HEK293 (cell line): Measurements from ENCODE around the gene LSM2.

Experiments
- CTCF ChIA-PET: fragments of 350-600 bp; formaldehyde crosslinking; extraction: SDS; loops from one replicate; lab custom pipeline; 2021; ENCODE audit warnings: antibody characterized with exemption; lab: Yijun Ruan, JAX
- POLR2A ChIA-PET: fragments of 300-600 bp; formaldehyde crosslinking; extraction: SDS; loops from one replicate; lab custom pipeline; 2020; ENCODE audit warnings: antibody characterized with exemption, inconsistent platforms; lab: Yijun Ruan, JAX
- H3K27ac ChIP-seq: fragments of 200-500 bp; sonication (Bioruptor generic); 2 replicates; pipeline ENCODE4 v1.5.1; 2014; ENCODE audit warnings: low read depth, low read length, control low read depth, inconsistent platforms; ENCODE audit errors: extremely low read depth
- H3K36me3 ChIP-seq, 2 experiments: fragments of 200-500 bp in 1 of 2; sonication (Bioruptor generic) in 1 of 2; 1 replicate in 1 of 2; 2 replicates in 1 of 2; pipeline ENCODE4 v1.5.1; 2014 to 2017; ENCODE audit warnings: inconsistent platforms in 2 of 2, low read length in 2 of 2; ENCODE audit not compliant: control insufficient read depth in 2 of 2, insufficient read depth in 1 of 2
- H3K4me1 ChIP-seq: fragments of 200-500 bp; sonication (Bioruptor generic); 2 replicates; pipeline ENCODE4 v1.5.1; 2014; ENCODE audit warnings: mild to moderate bottlenecking, low read length, inconsistent platforms; ENCODE audit not compliant: control insufficient read depth, insufficient read depth
- H3K4me3 ChIP-seq: 2 replicates; pipeline ENCODE4 v1.5.1; 2011; ENCODE audit warnings: low read depth, mild to moderate bottlenecking, control low read depth, low read length, moderate library complexity
- H3K9me3 ChIP-seq: fragments of 200-500 bp; sonication (Bioruptor generic); 2 replicates; pipeline ENCODE4 v1.5.1; 2014; ENCODE audit warnings: low read depth, low read length, inconsistent platforms; ENCODE audit not compliant: control insufficient read depth, insufficient read depth
- OSR2 ChIP-seq: fragments of 450-650 bp; formaldehyde crosslinking; IDR thresholded peaks from 2 replicates; pipeline ENCODE4 v1.5.1; 2016; ENCODE audit warnings: missing biosample characterization, missing genetic modification characterization
- SETDB1 ChIP-seq: IDR thresholded peaks from one replicate; pipeline ENCODE4 v1.6.1; 2017; ENCODE audit warnings: mild to moderate bottlenecking, low read length, moderate library complexity, mixed read lengths; ENCODE audit not compliant: insufficient read length
- WT1 ChIP-seq: fragments of 450-650 bp; formaldehyde crosslinking; IDR thresholded peaks from 2 replicates; pipeline ENCODE4 v1.5.1; 2016; ENCODE audit warnings: missing biosample characterization, missing genetic modification characterization
- ZFP69B ChIP-seq: fragments of 450-650 bp; formaldehyde crosslinking; IDR thresholded peaks from 2 replicates; pipeline ENCODE4 v1.5.1; 2016; ENCODE audit warnings: missing biosample characterization, missing genetic modification characterization
- ZNF132 ChIP-seq: fragments of 450-650 bp; formaldehyde crosslinking; IDR thresholded peaks from 2 replicates; pipeline ENCODE4 v1.5.1; 2017; ENCODE audit warnings: missing biosample characterization, missing genetic modification characterization, borderline replicate concordance
- ZNF184 ChIP-seq: fragments of 450-650 bp; IDR thresholded peaks from 2 replicates; pipeline ENCODE4 v1.5.1; 2018; ENCODE audit warnings: missing biosample characterization, mild to moderate bottlenecking, missing genetic modification characterization
- ZNF19 ChIP-seq: fragments of 450-650 bp; formaldehyde crosslinking; IDR thresholded peaks from 2 replicates; pipeline ENCODE4; 2016; ENCODE audit warnings: missing biosample characterization, missing genetic modification characterization, low read depth
- ZNF23 ChIP-seq: fragments of 450-650 bp; formaldehyde crosslinking; IDR thresholded peaks from 2 replicates; pipeline ENCODE4 v1.5.1; 2016; ENCODE audit warnings: missing biosample characterization, missing genetic modification characterization, borderline replicate concordance
- ZNF529 ChIP-seq: fragments of 450-650 bp; formaldehyde crosslinking; IDR thresholded peaks from 2 replicates; pipeline ENCODE4 v1.5.1; 2017; ENCODE audit warnings: missing genetic modification characterization, missing biosample characterization; ENCODE audit not compliant: insufficient replicate concordance
- ZNF555 ChIP-seq: fragments of 450-650 bp; formaldehyde crosslinking; conservative IDR thresholded peaks from 2 replicates; pipeline ENCODE4 v1.5.1; 2017; ENCODE audit warnings: missing biosample characterization, mild to moderate bottlenecking, missing genetic modification characterization, inconsistent platforms
- ZNF585B ChIP-seq: fragments of 450-650 bp; formaldehyde crosslinking; IDR thresholded peaks from 2 replicates; pipeline ENCODE4 v1.5.1; 2016; ENCODE audit warnings: missing biosample characterization, missing genetic modification characterization
- ZNF623 ChIP-seq: fragments of 450-650 bp; formaldehyde crosslinking; IDR thresholded peaks from 2 replicates; pipeline ENCODE4 v1.5.1; 2016; ENCODE audit warnings: missing biosample characterization, missing genetic modification characterization
- ZNF658 ChIP-seq: fragments of 450-650 bp; formaldehyde crosslinking; IDR thresholded peaks from 2 replicates; pipeline ENCODE4; 2016; ENCODE audit warnings: missing biosample characterization, missing genetic modification characterization
- ZNF792 ChIP-seq: fragments of 450-650 bp; formaldehyde crosslinking; IDR thresholded peaks from 2 replicates; pipeline ENCODE4 v1.5.1; 2016; ENCODE audit warnings: missing biosample characterization, missing genetic modification characterization
- TF ChIP-seq, protein P1 (sequence below): fragments of 450-650 bp; formaldehyde crosslinking; IDR thresholded peaks from 2 replicates; pipeline ENCODE4 v1.5.1; 2016; ENCODE audit warnings: missing biosample characterization, missing genetic modification characterization
- TF ChIP-seq, protein P2 (sequence below): fragments of 450-650 bp; formaldehyde crosslinking; IDR thresholded peaks from 2 replicates; pipeline ENCODE4 v1.5.1; 2016; ENCODE audit warnings: missing biosample characterization, missing genetic modification characterization
- TF ChIP-seq, protein P3 (sequence below): fragments of 450-650 bp; formaldehyde crosslinking; IDR thresholded peaks from 2 replicates; pipeline ENCODE4 v1.5.1; 2016; ENCODE audit warnings: missing biosample characterization, missing genetic modification characterization, low read depth
- TF ChIP-seq, protein P4 (sequence below): fragments of 450-650 bp; formaldehyde crosslinking; IDR thresholded peaks from 2 replicates; pipeline ENCODE4 v1.5.1; 2016; ENCODE audit warnings: missing biosample characterization, missing genetic modification characterization

Gene LSM2

DNA sequence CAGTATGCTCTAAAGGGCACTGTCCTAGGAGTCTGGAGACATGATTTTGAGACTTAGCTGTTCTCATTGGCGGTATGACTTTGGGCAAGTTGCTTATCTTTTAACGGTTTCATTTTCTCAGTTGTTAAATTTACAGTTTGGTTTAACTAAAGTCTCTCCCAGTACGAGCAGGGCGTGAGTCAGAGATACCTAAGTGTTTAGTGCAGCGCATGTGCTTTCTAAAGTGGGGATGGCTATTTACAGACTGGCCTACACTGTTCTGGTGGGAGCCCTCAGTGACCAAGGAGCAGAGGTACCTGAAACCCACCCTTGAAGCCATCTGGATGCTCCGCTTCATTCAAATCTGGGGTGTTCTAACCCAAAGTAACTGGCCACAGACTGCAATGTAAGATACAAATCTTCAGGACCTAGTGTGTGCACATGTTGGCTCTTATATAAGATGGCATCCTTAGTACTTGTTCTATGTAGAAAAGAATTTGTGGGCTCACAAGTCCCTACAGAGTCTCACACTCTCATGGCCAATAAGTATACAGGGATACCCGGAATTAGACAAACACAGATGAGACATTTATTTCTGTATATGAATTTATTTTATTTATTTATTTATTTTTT is 56.2 kb downstream of the LSM2 start:
- H3K4me3 ChIP-seq: no peak overlapping the region
- peaks cover 3 to 31% of the 10 kb centered on the region in 2 experiments; a peak in 2 of 3 replicates for H3K36me3 ChIP-seq
- TF ChIP-seq, protein P1, sequence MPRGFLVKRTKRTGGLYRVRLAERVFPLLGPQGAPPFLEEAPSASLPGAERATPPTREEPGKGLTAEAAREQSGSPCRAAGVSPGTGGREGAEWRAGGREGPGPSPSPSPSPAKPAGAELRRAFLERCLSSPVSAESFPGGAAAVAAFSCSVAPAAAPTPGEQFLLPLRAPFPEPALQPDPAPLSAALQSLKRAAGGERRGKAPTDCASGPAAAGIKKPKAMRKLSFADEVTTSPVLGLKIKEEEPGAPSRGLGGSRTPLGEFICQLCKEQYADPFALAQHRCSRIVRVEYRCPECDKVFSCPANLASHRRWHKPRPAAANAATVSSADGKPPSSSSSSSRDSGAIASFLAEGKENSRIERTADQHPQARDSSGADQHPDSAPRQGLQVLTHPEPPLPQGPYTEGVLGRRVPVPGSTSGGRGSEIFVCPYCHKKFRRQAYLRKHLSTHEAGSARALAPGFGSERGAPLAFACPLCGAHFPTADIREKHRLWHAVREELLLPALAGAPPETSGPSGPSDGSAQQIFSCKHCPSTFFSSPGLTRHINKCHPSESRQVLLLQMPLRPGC: no peak
- TF ChIP-seq ZNF529: no peak
- no peak for TF ChIP-seq ZNF623 (tag by site-specific recombination)
- TF ChIP-seq ZNF184 (tag by site-specific recombination): no peak
- TF ChIP-seq ZNF658 (tag by site-specific recombination): no peak
- TF ChIP-seq, protein P2, sequence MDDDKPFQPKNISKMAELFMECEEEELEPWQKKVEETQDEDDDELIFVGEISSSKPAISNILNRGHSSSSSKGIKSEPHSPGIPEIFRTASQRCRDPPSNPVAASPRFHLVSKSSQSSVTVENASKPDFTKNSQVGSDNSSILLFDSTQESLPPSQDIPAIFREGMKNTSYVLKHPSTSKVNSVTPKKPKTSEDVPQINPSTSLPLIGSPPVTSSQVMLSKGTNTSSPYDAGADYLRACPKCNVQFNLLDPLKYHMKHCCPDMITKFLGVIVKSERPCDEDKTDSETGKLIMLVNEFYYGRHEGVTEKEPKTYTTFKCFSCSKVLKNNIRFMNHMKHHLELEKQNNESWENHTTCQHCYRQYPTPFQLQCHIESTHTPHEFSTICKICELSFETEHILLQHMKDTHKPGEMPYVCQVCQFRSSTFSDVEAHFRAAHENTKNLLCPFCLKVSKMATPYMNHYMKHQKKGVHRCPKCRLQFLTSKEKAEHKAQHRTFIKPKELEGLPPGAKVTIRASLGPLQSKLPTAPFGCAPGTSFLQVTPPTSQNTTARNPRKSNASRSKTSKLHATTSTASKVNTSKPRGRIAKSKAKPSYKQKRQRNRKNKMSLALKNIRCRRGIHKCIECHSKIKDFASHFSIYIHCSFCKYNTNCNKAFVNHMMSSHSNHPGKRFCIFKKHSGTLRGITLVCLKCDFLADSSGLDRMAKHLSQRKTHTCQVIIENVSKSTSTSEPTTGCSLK (tag by site-specific recombination): no peak
- TF ChIP-seq ZNF585B (tag by site-specific recombination): no peak
- no peak for TF ChIP-seq OSR2 (tag by site-specific recombination)
- TF ChIP-seq ZNF23 (tag by site-specific recombination): no peak
- TF ChIP-seq ZNF555 (tag by site-specific recombination): no peak
- no peak for TF ChIP-seq ZNF19 (tag by site-specific recombination)
- no peak for TF ChIP-seq ZNF792 (tag by site-specific recombination)
- no peak for TF ChIP-seq WT1 (tag by site-specific recombination)
- TF ChIP-seq, protein P3, sequence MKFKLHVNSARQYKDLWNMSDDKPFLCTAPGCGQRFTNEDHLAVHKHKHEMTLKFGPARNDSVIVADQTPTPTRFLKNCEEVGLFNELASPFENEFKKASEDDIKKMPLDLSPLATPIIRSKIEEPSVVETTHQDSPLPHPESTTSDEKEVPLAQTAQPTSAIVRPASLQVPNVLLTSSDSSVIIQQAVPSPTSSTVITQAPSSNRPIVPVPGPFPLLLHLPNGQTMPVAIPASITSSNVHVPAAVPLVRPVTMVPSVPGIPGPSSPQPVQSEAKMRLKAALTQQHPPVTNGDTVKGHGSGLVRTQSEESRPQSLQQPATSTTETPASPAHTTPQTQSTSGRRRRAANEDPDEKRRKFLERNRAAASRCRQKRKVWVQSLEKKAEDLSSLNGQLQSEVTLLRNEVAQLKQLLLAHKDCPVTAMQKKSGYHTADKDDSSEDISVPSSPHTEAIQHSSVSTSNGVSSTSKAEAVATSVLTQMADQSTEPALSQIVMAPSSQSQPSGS: no peak
- TF ChIP-seq ZNF132 (tag by site-specific recombination): no peak
- TF ChIP-seq, protein P4, sequence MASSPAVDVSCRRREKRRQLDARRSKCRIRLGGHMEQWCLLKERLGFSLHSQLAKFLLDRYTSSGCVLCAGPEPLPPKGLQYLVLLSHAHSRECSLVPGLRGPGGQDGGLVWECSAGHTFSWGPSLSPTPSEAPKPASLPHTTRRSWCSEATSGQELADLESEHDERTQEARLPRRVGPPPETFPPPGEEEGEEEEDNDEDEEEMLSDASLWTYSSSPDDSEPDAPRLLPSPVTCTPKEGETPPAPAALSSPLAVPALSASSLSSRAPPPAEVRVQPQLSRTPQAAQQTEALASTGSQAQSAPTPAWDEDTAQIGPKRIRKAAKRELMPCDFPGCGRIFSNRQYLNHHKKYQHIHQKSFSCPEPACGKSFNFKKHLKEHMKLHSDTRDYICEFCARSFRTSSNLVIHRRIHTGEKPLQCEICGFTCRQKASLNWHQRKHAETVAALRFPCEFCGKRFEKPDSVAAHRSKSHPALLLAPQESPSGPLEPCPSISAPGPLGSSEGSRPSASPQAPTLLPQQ (tag by site-specific recombination): no peak
- TF ChIP-seq ZFP69B: no peak
- no peak for TF ChIP-seq SETDB1
- ChIA-PET CTCF (interaction anchor here (0.9 to 2.6 kb wide), 3 partner anchors 10 to 21 kb away, joined by 5 to 11 read pairs (median 9); partner anchors contain the start of genes DDAH2 and MSH5), POLR2A (interaction anchor here (1.3 to 7.4 kb wide), 3 partner anchors 11 to 21 kb away, joined by 3 to 43 read pairs (median 6); partner anchors contain the start of gene MSH5)
- H3K9me3 ChIP-seq: no peaks in the 10 kb centered on the region
- no peak overlapping the region for H3K27ac ChIP-seq
- H3K4me1 ChIP-seq: no peaks in the 10 kb centered on the region
